ENCODE data around the gene AS3MT.

Gene AS3MT

GRCh38 chr10:102856758-102857424 lies 12.4 kb upstream of the AS3MT start:
- no peak for DNase-seq

DNA sequence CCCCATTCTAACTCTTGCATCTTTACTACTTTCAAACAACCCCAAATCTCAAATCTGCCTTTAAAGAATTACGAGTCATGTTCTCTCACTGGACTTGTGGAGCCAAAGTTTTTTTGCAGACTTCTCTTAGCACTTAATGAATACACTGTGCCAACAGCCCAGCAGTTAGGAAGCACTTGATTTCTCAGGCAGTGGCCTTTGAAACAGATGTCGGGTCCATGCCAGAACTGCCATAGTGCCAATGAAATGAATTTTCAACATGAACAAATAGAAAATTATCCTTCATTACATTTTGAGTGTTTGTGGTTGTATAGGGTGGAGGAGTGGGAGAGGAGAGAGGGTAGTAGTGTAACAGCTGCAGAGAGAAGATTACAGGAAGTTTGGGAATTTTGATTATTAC lies 9.4 kb upstream of the AS3MT start:
- no peak for DNase-seq

- DNase-seq = no peak
Measured at GRCh38 chr10:102863660-102864059, 5.6 kb upstream of the AS3MT start.

- no peak for DNase-seq
Measured at GRCh38 chr10:102865620-102866019, 3.6 kb upstream of the AS3MT start.

- no peak for DNase-seq
Measured at GRCh38 chr10:102868911-102869257, 386 bp upstream of the AS3MT start.

GRCh38 chr10:102870221-102870620 lies 951 bp downstream of the AS3MT start:
- DNase-seq = no peak

DNA sequence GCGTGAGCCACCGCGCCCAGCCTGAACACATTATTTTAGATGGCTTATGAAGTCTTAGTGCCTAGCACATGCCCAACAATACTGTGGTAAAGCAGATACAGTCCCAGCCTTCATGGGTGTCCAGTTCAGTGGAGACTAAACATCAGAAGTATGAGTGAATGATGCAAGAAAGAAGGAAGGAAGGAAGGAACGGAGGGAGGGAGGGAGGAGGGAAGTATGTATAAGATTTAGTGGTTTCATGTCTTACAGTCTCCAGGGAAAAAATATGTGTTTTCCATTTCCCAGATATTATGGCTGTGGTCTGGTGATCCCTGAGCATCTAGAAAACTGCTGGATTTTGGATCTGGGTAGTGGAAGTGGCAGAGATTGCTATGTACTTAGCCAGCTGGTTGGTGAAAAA lies 2.9 kb downstream of the AS3MT start:
- no peak for DNase-seq

GRCh38 chr10:102876747-102877153 lies 7.5 kb downstream of the AS3MT start:
- DNase-seq = no peak

- no peak for DNase-seq
Measured at GRCh38 chr10:102878629-102879028, 9.4 kb downstream of the AS3MT start.

- DNase-seq = no peak
Measured at GRCh38 chr10:102880256-102880655, 11.0 kb downstream of the AS3MT start.

GRCh38 chr10:102888048-102888447 lies 18.8 kb downstream of the AS3MT start:
- no peak for DNase-seq

DNA sequence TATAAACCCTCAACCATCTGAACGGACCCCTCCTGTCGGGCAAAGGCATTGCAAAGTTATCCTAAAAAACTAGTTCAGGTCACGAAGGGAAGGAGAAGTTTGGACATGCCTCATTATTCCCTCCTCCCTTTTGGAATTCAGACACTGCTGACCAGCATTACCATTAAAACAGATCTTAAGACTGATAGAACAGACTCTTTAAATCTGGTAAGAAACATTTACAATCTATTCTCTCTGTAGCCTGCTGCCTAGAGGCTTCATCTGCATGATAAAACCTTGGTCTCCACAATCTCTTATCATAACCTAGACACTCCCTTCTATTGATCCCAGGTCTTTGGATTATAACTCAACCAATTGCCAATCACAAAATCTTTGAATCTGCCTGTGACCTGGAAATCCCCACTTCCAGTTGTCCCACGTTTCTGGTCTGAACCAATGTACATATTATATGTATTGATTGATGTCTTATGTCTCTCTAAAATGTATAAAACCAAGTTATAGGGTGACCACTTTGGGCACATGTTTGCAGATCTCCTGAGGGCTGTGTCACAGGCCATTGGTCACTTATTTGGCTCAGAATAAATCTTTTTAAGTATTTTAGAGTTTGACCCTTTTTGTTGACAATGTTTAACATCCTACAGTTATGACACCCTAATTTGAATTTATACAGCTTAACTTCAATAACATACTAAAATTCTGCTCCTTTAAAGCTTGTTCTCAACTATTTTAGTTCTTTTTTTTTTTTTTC lies 25.4 kb downstream of the AS3MT start:
- no peak for DNase-seq

DNA sequence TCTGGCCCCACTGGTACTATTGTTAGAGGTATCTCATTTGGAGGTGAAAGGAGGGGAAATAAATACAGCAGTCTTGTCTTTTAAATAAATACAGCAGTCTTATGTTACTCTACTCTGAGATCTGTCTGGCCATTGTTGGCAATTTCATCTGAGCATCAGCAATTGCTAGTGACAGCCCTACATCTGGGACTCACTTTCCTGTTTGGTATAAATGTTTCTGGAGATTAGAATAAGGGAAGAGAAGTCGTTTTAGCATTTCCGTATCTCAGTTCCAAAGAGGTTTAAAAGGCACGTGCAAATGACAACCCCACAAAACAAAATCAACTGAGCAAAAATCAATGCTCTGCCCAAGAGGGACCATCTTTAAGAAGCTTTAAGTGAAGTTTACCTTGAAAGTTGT lies 30.7 kb downstream of the AS3MT start:
- no peak for DNase-seq

GRCh38 chr10:102904346-102904745 lies 35.1 kb downstream of the AS3MT start:
- DNase-seq = no peak

DNA sequence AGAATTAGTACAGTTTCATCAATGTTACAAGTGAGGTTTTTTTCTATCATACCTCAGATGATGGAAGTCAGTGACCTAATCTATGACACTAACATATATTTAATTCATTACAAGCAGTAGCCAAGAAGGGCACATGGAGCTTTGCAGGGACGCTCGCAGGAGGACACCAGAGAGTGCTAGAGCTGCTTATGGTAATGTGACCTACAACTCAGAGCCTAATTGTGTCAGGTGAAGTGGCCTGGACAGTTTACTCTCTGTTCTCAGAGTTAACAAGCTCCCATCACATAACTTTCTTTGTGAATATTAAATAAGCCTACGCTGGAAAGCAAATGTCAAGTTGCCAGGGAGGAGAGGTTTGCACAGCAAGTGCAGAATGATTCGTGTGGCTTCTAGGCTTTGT lies 37.2 kb downstream of the AS3MT start:
- no peak for DNase-seq

DNA sequence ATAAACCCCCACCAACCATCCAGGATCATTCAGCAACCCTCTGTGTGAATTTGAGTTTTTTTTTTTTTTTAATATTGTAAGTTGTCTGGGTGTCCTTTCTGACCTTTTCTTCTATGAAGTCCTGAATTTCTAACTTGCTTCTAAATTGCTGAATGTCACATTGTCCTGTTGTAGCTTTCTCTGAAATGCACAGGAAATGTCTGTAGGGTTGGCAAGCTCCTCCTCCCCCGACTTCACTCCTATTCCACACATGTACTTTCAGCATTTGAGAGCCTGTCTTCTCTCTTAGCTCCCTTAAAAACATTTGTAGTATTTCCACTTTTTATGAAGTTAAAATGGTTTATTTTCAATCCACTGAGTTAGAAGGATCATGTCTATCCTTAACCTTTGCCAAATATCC lies 45.5 kb downstream of the AS3MT start:
- DNase-seq = no peak

GRCh38 chr10:102916173-102916572 lies 46.9 kb downstream of the AS3MT start:
- no peak for DNase-seq

GRCh38 chr10:102917314-102917961 lies 48.2 kb downstream of the AS3MT start:
- DNase-seq = peak; percentile 81

DNA sequence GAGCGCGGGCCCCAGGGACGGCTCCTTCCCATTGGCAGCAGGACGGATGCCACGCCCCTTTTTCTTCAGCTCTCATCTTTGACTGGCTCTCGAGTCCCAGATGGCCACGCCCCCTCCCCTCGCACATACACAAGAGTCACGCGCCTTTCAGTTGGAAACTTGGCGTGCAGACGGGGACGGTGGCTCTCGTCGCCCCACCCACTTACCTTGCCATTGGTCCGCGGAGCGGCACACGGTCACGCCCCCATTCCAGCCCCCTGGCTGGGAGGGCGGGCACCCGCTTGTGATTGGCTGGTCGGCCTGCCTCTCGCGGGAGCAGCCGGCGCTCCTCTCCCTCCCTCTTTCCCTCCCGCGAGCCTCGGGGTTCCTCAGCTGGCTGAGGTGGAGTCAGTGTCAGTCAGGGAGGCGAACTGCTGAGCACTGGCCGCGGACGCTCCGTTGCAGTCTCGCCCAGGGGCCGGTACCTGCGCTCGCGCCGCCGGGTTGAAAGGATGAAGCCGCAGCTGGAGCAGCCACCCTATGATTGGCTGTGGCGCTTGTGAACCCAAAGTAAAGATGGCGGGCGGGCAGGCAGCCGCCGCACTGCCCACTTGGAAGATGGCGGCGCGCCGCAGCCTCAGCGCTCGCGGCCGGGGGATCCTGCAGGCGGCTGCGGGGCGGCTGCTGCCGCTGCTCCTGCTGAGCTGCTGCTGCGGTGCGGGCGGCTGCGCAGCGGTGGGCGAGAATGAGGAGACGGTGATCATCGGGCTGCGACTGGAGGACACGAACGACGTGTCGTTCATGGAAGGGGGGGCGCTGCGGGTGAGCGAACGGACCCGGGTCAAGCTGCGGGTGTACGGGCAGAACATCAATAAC lies 48.9 kb downstream of the AS3MT start, which contains the start of gene CNNM2:
Gene CNNM2 (plus strand): TSS at position 333 of the 855 bp plus-strand sequence. CDS start 187 bp downstream, at position 520.
- DNase-seq = peak; percentile 99

- peak; percentile 28 for DNase-seq
Measured at GRCh38 chr10:102918817-102919245, 49.6 kb downstream of the AS3MT start.

DNA sequence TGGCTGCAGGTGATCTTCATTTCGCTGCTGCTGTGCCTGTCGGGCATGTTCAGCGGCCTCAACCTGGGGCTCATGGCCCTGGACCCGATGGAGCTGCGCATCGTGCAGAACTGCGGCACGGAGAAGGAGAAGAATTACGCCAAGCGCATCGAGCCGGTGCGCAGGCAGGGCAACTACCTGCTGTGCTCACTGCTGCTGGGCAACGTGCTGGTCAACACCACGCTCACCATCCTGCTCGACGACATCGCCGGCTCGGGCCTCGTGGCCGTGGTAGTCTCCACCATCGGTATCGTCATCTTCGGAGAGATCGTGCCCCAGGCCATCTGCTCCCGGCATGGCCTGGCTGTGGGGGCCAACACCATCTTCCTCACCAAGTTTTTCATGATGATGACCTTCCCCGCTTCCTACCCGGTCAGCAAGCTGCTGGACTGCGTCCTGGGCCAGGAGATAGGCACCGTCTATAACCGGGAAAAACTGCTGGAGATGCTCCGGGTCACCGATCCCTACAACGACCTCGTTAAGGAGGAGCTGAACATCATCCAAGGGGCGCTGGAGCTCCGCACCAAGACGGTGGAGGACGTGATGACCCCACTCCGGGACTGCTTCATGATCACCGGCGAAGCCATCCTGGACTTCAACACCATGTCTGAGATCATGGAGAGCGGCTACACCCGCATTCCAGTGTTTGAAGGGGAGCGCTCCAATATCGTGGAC lies 50.1 kb downstream of the AS3MT start:
- no peak for DNase-seq

GRCh38 chr10:102919992-102920739 lies 50.9 kb downstream of the AS3MT start:
- DNase-seq = no peak
